GM18520 (cell line): ENCODE results near the gene CDK12.

Source experiments
- ATAC-seq: cut with Tn5 transposase; IDR thresholded peaks from one replicate; pipeline ENCODE4 v1.9.1; 2021; ENCODE audit not compliant: unreplicated experiment

The CDK12 gene

GRCh38 chr17:39547713-39548478 lies 86.6 kb downstream of the CDK12 start:
- ATAC-seq: no peak

- ATAC-seq: no peak
These were observed 87.4 kb downstream of the CDK12 start for GRCh38 chr17:39548494-39549225.

- ATAC-seq: no peak
These were observed 88.7 kb downstream of the CDK12 start for GRCh38 chr17:39549747-39550573.

GRCh38 chr17:39551879-39552278 lies 90.6 kb downstream of the CDK12 start:
- no peak for ATAC-seq

GRCh38 chr17:39553341-39553945 lies 92.2 kb downstream of the CDK12 start:
- no peak for ATAC-seq

- ATAC-seq: no peak
These were observed 94.1 kb downstream of the CDK12 start for GRCh38 chr17:39555368-39555767.

GRCh38 chr17:39556423-39556822 lies 95.1 kb downstream of the CDK12 start:
- ATAC-seq: no peak

- no peak for ATAC-seq
These were observed 101.1 kb downstream of the CDK12 start for GRCh38 chr17:39562395-39562794.

GRCh38 chr17:39562976-39563375 lies 101.7 kb downstream of the CDK12 start:
- no peak for ATAC-seq

GRCh38 chr17:39563476-39563875 lies 102.2 kb downstream of the CDK12 start:
- ATAC-seq: no peak

GRCh38 chr17:39564211-39564848 lies 103.0 kb downstream of the CDK12 start:
- ATAC-seq: no peak

GRCh38 chr17:39566094-39566850 lies 105.0 kb downstream of the CDK12 start:
- ATAC-seq: no peak

- ATAC-seq: no peak
These were observed 107.4 kb downstream of the CDK12 start for GRCh38 chr17:39568702-39569101.

GRCh38 chr17:39569126-39569525 lies 107.8 kb downstream of the CDK12 start:
- ATAC-seq: no peak

GRCh38 chr17:39572121-39572520 lies 110.8 kb downstream of the CDK12 start:
- no peak for ATAC-seq

GRCh38 chr17:39573447-39574298 lies 112.4 kb downstream of the CDK12 start:
- ATAC-seq: no peak

GRCh38 chr17:39576187-39576586 lies 114.9 kb downstream of the CDK12 start:
- ATAC-seq: no peak

- ATAC-seq: no peak
These were observed 117.0 kb downstream of the CDK12 start for GRCh38 chr17:39578272-39578671.
